Esophagus muscularis mucosa (tissue), 4 donors: ENCODE measurements around the gene ADSS2. TPM values are rescaled to one million over a fixed set of nuclear protein-coding genes. Genes with fewer than 3 reads are reported as not detected.
A peak's percentile ranks its signal among the peaks of the same experiment; 100 is the strongest.
"Not testable (repeated sequence)": the region's sequence is repeated elsewhere in the genome, so short reads cannot be mapped to it uniquely, and the experiment has no call there.

Source experiments
- DNase-seq: peaks from one replicate; pipeline ENCODE4 v3.0.0-alpha.2; 2017; ENCODE audit errors: extremely low spot score
- H3K27ac ChIP-seq, 4 donors: fragments of 200-600 bp; sonication (generic); replicated peaks in 1 of 4; 1 replicate in 3 of 4; 2 replicates in 1 of 4; pipeline ENCODE4 v1.5.1; 2016 to 2019; ENCODE audit warnings: mild to moderate bottlenecking in 1 of 4
- H3K27me3 ChIP-seq, 4 donors: fragments of 200-600 bp; sonication (generic); one replicate each; pipeline versions ENCODE4 v1.5.1 to v1.6.0; 2016 to 2019
- H3K36me3 ChIP-seq, 4 donors: fragments of 200-600 bp; sonication (generic); one replicate each; pipeline ENCODE4 v1.5.1; 2016 to 2019
- H3K4me1 ChIP-seq, 4 donors: fragments of 200-600 bp; sonication (generic); one replicate each; pipeline ENCODE4 v1.5.1; 2016 to 2019
- H3K4me3 ChIP-seq, 4 donors: fragments of 200-600 bp; sonication (generic); 1 replicate in 2 of 4; 2 replicates in 2 of 4; pipeline ENCODE4 v1.5.1; 2016 to 2019; ENCODE audit warnings: mild to moderate bottlenecking in 4 of 4, moderate library complexity in 1 of 4
- H3K9me3 ChIP-seq, 4 donors: fragments of 200-600 bp; sonication (generic); 1 replicate in 3 of 4; 2 replicates in 1 of 4; pipeline ENCODE4 v1.5.1; 2016 to 2019
- CTCF ChIP-seq, 3 experiments: fragments of 200-600 bp in 2 of 3; fragments of 450-650 bp in 1 of 3; sonication (generic) in 2 of 3; IDR thresholded peaks; one replicate each; pipeline ENCODE4 v1.5.1; 2017 to 2019; ENCODE audit warnings: antibody characterized with exemption in 3 of 3, mild to moderate bottlenecking in 2 of 3, moderate library complexity in 1 of 3
- EP300 ChIP-seq: sonication (generic); formaldehyde crosslinking; IDR thresholded peaks from one replicate; pipeline ENCODE4 v1.6.1; 2017; ENCODE audit warnings: antibody characterized with exemption
- POLR2A ChIP-seq: fragments of 450-650 bp; IDR thresholded peaks from one replicate; pipeline ENCODE4 v1.6.1; 2017; ENCODE audit warnings: antibody characterized with exemption, moderate library complexity, mild to moderate bottlenecking, low read depth
- POLR2AphosphoS5 ChIP-seq, 2 donors: sonication (generic); formaldehyde crosslinking; IDR thresholded peaks; one replicate each; pipeline ENCODE4 v1.6.1; 2017; ENCODE audit warnings: antibody characterized with exemption in 2 of 2
- WGBS: methylation state at CpG from one replicate; pipeline ENCODE4 v1.1.5; 2018; 5-methylcytosine and 5-hydroxymethylcytosine counted together
- intact Hi-C: fragments of 100-400 bp; cut with DNase I; formaldehyde crosslinking; loops from one replicate; pipeline ENCODE4 v1.15.1; 2023
- total RNA-seq, 4 donors: library from RNA; depleted of rRNA; stranded (reverse); fragments of >200 nt; gene quantifications; one replicate each; pipeline versions ENCODE4 v1.1.0 to v1.2.1, GENCODE V29; 2016

The ADSS2 gene
- total RNA-seq, 4 donors from 2014 or later, result 40.9 to 49.4 (median 46.7) TPM

- TF ChIP-seq CTCF (IDR thresholded peaks at IDR 0.05) (no peak), POLR2A (no peak), POLR2AphosphoS5 (IDR thresholded peaks at IDR 0.05) (no peak), EP300 (no peak)
- no peak for DNase-seq
- no peaks in the 10 kb centered on the region for H3K36me3 ChIP-seq
- intact Hi-C loops, result no loop called here
- H3K27me3 ChIP-seq, result no peaks in the 10 kb centered on the region
- no peak overlapping the region for H3K4me3 ChIP-seq
- no peaks in the 10 kb centered on the region for H3K9me3 ChIP-seq
- no peak overlapping the region for H3K27ac ChIP-seq
- peaks cover 0 to 42% (median 31%) of the 10 kb centered on the region in 4 donors for H3K4me1 ChIP-seq
- 96% methylated on average over 3 of the region's 3 CpGs for WGBS
Observed at GRCh38 chr1:244384066-244384465, 67.6 kb downstream of the ADSS2 start.

GRCh38 chr1:244383278-244383884, 68.3 kb downstream of the ADSS2 start:
- Histone ChIP-seq H3K4me1 (peaks cover 0 to 35% (median 24%) of the 10 kb centered on the region in 4 donors), H3K27ac (no peak overlapping the region), H3K27me3 (no peaks in the 10 kb centered on the region), H3K4me3 (no peak overlapping the region), H3K9me3 (no peaks in the 10 kb centered on the region), H3K36me3 (no peaks in the 10 kb centered on the region)
- TF ChIP-seq POLR2AphosphoS5 (IDR thresholded peaks at IDR 0.05) (no peak), POLR2A (no peak), CTCF (IDR thresholded peaks at IDR 0.05) (no peak), EP300 (no peak)
- DNase-seq, result no peak
- 95% methylated on average over 4 of the region's 4 CpGs for WGBS
- intact Hi-C loops, result no loop called here

GRCh38 chr1:244381878-244382565, 69.7 kb downstream of the ADSS2 start:
- peaks cover 0 to 28% (median 16%) of the 10 kb centered on the region in 4 donors for H3K4me1 ChIP-seq
- no peak overlapping the region for H3K27ac ChIP-seq
- WGBS, result 72% methylated on average over 7 of the region's 7 CpGs
- TF ChIP-seq EP300 (no peak), POLR2A (no peak)
- no peak for DNase-seq
- no peaks in the 10 kb centered on the region for H3K36me3 ChIP-seq
- intact Hi-C loops, result no loop called here
- no peak overlapping the region for H3K4me3 ChIP-seq
- no peaks in the 10 kb centered on the region for H3K27me3 ChIP-seq
- no peaks in the 10 kb centered on the region for H3K9me3 ChIP-seq

GRCh38 chr1:244376126-244376525, 75.6 kb downstream of the ADSS2 start:
- H3K36me3 ChIP-seq, result no peaks in the 10 kb centered on the region
- H3K4me1 ChIP-seq, result peaks cover 0 to 15% (median 6%) of the 10 kb centered on the region in 4 donors
- DNase-seq, result no peak
- intact Hi-C loops, result no loop called here
- H3K27ac ChIP-seq, result peak overlapping the region in 1 of 4 donors; percentile 13
- no peaks in the 10 kb centered on the region for H3K27me3 ChIP-seq
- no peak overlapping the region for H3K4me3 ChIP-seq
- no peaks in the 10 kb centered on the region for H3K9me3 ChIP-seq
- TF ChIP-seq EP300 (no peak), CTCF (IDR thresholded peaks at IDR 0.05) (no peak), POLR2AphosphoS5 (IDR thresholded peaks at IDR 0.05) (no peak), POLR2A (no peak)
- WGBS, result 42% methylated on average over 6 of the region's 6 CpGs

GRCh38 chr1:244375051-244375450, 76.7 kb downstream of the ADSS2 start:
- DNase-seq, result no peak
- WGBS, result 85% methylated on average over 7 of the region's 7 CpGs
- H3K27me3 ChIP-seq, result no peaks in the 10 kb centered on the region
- H3K9me3 ChIP-seq, result no peaks in the 10 kb centered on the region
- no peak overlapping the region for H3K4me3 ChIP-seq
- TF ChIP-seq CTCF (IDR thresholded peaks at IDR 0.05) (no peak), EP300 (no peak), POLR2AphosphoS5 (IDR thresholded peaks at IDR 0.05) (no peak), POLR2A (no peak)
- H3K27ac ChIP-seq, result no peak overlapping the region
- H3K4me1 ChIP-seq, result peaks cover 0 to 15% (median 6%) of the 10 kb centered on the region in 4 donors
- H3K36me3 ChIP-seq, result no peaks in the 10 kb centered on the region
- intact Hi-C loops, result no loop called here

- H3K9me3 ChIP-seq, H3K4me3 ChIP-seq, intact Hi-C loops, H3K36me3 ChIP-seq, H3K27me3 ChIP-seq, H3K27ac ChIP-seq, DNase-seq: not testable (repeated sequence)
- peaks cover 0 to 15% (median 6%) of the 10 kb centered on the region in 4 donors for H3K4me1 ChIP-seq
- 95% methylated on average over 6 of the region's 6 CpGs for WGBS
Observed at GRCh38 chr1:244374484-244374883, 77.2 kb downstream of the ADSS2 start.
